Activated CD4-positive, alpha-beta T cell treated with anti-CD3 and anti-CD28 coated beads, Interleukin-2, amount 50 U/mL, for 1 hour (primary cell): ENCODE results near the gene TRIM61.
"Not testable (repeated sequence)": the region's sequence is repeated elsewhere in the genome, so short reads cannot be mapped to it uniquely, and the experiment has no call there.

Source experiments
- DNase-seq: peaks from one replicate; pipeline ENCODE4 v3.0.0-alpha.2; 2020

The TRIM61 gene

GRCh38 chr4:164956766-164957643, 20.5 kb downstream of the TRIM61 start:
- DNase-seq: peak; percentile 61

GRCh38 chr4:164955107-164955805, 22.2 kb downstream of the TRIM61 start:
- no peak for DNase-seq

- no peak for DNase-seq
Observed at GRCh38 chr4:164952551-164952950, 24.9 kb downstream of the TRIM61 start.

- DNase-seq: no peak
Observed at GRCh38 chr4:164949448-164950143, 27.9 kb downstream of the TRIM61 start.

- no peak for DNase-seq
Observed at GRCh38 chr4:164948975-164949374, 28.5 kb downstream of the TRIM61 start.

- not testable (repeated sequence) for DNase-seq
Observed at GRCh38 chr4:164948006-164948405, 29.5 kb downstream of the TRIM61 start.

- DNase-seq: no peak
Observed at GRCh38 chr4:164946810-164947209, 30.6 kb downstream of the TRIM61 start.

GRCh38 chr4:164945146-164945545, 32.3 kb downstream of the TRIM61 start:
- no peak for DNase-seq

GRCh38 chr4:164943192-164943591, 34.3 kb downstream of the TRIM61 start:
- DNase-seq: no peak

- no peak for DNase-seq
Observed at GRCh38 chr4:164937576-164938270, 39.7 kb downstream of the TRIM61 start.

GRCh38 chr4:164935865-164936606, 41.4 kb downstream of the TRIM61 start:
- not testable (repeated sequence) for DNase-seq

GRCh38 chr4:164935363-164935762, 42.1 kb downstream of the TRIM61 start:
- no peak for DNase-seq

- DNase-seq: no peak
Observed at GRCh38 chr4:164933244-164933643, 44.2 kb downstream of the TRIM61 start.

GRCh38 chr4:164931551-164932324, 45.7 kb downstream of the TRIM61 start:
- no peak for DNase-seq

- no peak for DNase-seq
Observed at GRCh38 chr4:164930647-164931046, 46.8 kb downstream of the TRIM61 start.

GRCh38 chr4:164927101-164927500, 50.4 kb downstream of the TRIM61 start:
- not testable (repeated sequence) for DNase-seq

GRCh38 chr4:164926301-164926700, 51.2 kb downstream of the TRIM61 start:
- DNase-seq: no peak

GRCh38 chr4:164924670-164925238, 52.7 kb downstream of the TRIM61 start:
- no peak for DNase-seq

GRCh38 chr4:164918956-164919355, 58.5 kb downstream of the TRIM61 start:
- DNase-seq: no peak
